ENCODE measurements around the gene CDH4. TPM values are rescaled to one million over a fixed set of nuclear protein-coding genes. Genes with fewer than 3 reads are reported as not detected.

CDH4 gene
- total RNA-seq, 2 experiments from 2014 or later: 0.10 to 0.21 TPM

GRCh38 chr20:61352346-61353260, 100.5 kb downstream of the CDH4 start:
- H3K27me3 Mint-ChIP-seq: peaks cover 6% of the 10 kb centered on the region
- intact Hi-C loops (cut with micrococcal nuclease): no loop called here
- H3K27ac Mint-ChIP-seq: no peak overlapping the region
- ChIA-PET CTCF (no interaction called here), POLR2A (no interaction called here)
- no peak for DNase-seq
- no peak overlapping the region for H3K4me3 Mint-ChIP-seq
- H3K9me3 Mint-ChIP-seq: no peaks in the 10 kb centered on the region
- no peaks in the 10 kb centered on the region for H3K36me3 Mint-ChIP-seq
- no peaks in the 10 kb centered on the region for H3K4me1 Mint-ChIP-seq (ENCODE audit: low read depth)

GRCh38 chr20:61353261-61354000, 101.4 kb downstream of the CDH4 start:
- Mint-ChIP-seq H3K27ac (no peak overlapping the region), H3K9me3 (no peaks in the 10 kb centered on the region), H3K4me1 (ENCODE audit: low read depth) (no peaks in the 10 kb centered on the region), H3K4me3 (no peak overlapping the region), H3K27me3 (peaks cover 9% of the 10 kb centered on the region), H3K36me3 (no peaks in the 10 kb centered on the region)
- intact Hi-C loops (cut with micrococcal nuclease): no loop called here
- ChIA-PET CTCF (no interaction called here), POLR2A (no interaction called here)
- no peak for DNase-seq

DNA sequence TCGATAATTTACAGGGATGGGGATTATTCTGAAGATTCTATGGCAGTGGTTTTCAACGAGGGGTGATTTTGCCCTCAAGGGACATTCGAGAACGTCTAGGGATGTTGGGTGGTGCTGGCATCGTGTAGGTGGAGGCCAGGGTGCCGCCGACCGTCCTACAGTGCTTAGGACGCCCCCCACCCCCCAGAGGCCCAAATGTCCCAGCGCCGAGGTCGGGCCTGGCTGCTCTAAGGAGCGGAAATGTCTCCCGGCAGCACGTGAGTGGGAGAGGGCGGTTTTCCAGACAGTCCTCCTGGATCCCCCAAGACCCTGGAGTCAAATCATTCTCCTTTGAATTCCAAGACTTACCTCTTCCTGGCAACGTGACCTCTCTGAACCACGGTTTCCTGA, 101.9 kb downstream of the CDH4 start:
- Mint-ChIP-seq H3K36me3 (no peaks in the 10 kb centered on the region), H3K9me3 (no peaks in the 10 kb centered on the region), H3K27me3 (peaks cover 9% of the 10 kb centered on the region), H3K27ac (no peak overlapping the region), H3K4me3 (no peak overlapping the region), H3K4me1 (ENCODE audit: low read depth) (no peaks in the 10 kb centered on the region)
- POLR2A ChIA-PET: no interaction called here
- DNase-seq: no peak
- CTCF ChIA-PET: no interaction called here
- intact Hi-C loops (cut with micrococcal nuclease): no loop called here

GRCh38 chr20:61354501-61354900, 102.4 kb downstream of the CDH4 start:
- Mint-ChIP-seq H3K9me3 (no peaks in the 10 kb centered on the region), H3K27me3 (peaks cover 9% of the 10 kb centered on the region), H3K27ac (no peak overlapping the region), H3K4me1 (ENCODE audit: low read depth) (no peaks in the 10 kb centered on the region), H3K4me3 (no peak overlapping the region), H3K36me3 (no peaks in the 10 kb centered on the region)
- no peak for DNase-seq
- intact Hi-C loops (cut with micrococcal nuclease): no loop called here
- ChIA-PET POLR2A (no interaction called here), CTCF (no interaction called here)

- no peak overlapping the region for H3K4me3 Mint-ChIP-seq
- no peaks in the 10 kb centered on the region for H3K36me3 Mint-ChIP-seq
- ChIA-PET POLR2A (no interaction called here), CTCF (no interaction called here)
- no peaks in the 10 kb centered on the region for H3K9me3 Mint-ChIP-seq
- no peak for DNase-seq
- peaks cover 9% of the 10 kb centered on the region for H3K27me3 Mint-ChIP-seq
- H3K4me1 Mint-ChIP-seq (ENCODE audit: low read depth): no peaks in the 10 kb centered on the region
- intact Hi-C loops (cut with micrococcal nuclease): no loop called here
- H3K27ac Mint-ChIP-seq: no peak overlapping the region
Measured at GRCh38 chr20:61354901-61355495, 102.9 kb downstream of the CDH4 start.

GRCh38 chr20:61355585-61355984, 103.5 kb downstream of the CDH4 start:
- no peak for DNase-seq
- Mint-ChIP-seq H3K27ac (no peak overlapping the region), H3K27me3 (peaks cover 10% of the 10 kb centered on the region), H3K4me3 (no peak overlapping the region), H3K9me3 (no peaks in the 10 kb centered on the region), H3K36me3 (no peaks in the 10 kb centered on the region), H3K4me1 (ENCODE audit: low read depth) (no peaks in the 10 kb centered on the region)
- ChIA-PET POLR2A (no interaction called here), CTCF (no interaction called here)
- intact Hi-C loops (cut with micrococcal nuclease): no loop called here

DNA sequence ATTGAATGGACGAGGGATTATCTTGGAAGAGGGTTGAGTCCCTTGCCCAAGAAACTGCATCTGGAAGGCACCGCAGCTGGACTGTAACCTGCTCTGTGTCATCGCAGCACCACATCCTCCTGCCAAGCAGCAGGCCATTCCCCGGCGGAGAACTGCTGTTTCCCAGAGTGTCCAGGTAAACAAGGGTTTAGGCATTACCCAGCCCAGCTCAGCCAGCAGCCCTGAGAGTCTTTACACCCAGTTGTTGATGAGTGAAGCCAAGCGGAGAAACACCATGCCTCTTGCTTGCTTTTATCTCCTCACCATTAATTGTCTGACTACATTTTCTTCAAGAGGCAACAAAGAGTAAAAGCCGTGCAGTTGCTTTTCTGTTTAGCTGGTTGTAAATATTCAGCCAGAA, 104.1 kb downstream of the CDH4 start:
- Mint-ChIP-seq H3K4me1 (ENCODE audit: low read depth) (no peaks in the 10 kb centered on the region), H3K27me3 (peaks cover 10% of the 10 kb centered on the region), H3K9me3 (no peaks in the 10 kb centered on the region), H3K27ac (no peak overlapping the region), H3K36me3 (no peaks in the 10 kb centered on the region), H3K4me3 (no peak overlapping the region)
- no peak for DNase-seq
- ChIA-PET CTCF (no interaction called here), POLR2A (no interaction called here)
- intact Hi-C loops (cut with micrococcal nuclease): no loop called here

- Mint-ChIP-seq H3K36me3 (no peaks in the 10 kb centered on the region), H3K4me3 (no peak overlapping the region), H3K4me1 (ENCODE audit: low read depth) (no peaks in the 10 kb centered on the region), H3K27ac (no peak overlapping the region), H3K27me3 (peaks cover 10% of the 10 kb centered on the region), H3K9me3 (no peaks in the 10 kb centered on the region)
- intact Hi-C loops (cut with micrococcal nuclease): no loop called here
- DNase-seq: no peak
- ChIA-PET POLR2A (no interaction called here), CTCF (no interaction called here)
Measured at GRCh38 chr20:61357119-61357518, 105.1 kb downstream of the CDH4 start.

DNA sequence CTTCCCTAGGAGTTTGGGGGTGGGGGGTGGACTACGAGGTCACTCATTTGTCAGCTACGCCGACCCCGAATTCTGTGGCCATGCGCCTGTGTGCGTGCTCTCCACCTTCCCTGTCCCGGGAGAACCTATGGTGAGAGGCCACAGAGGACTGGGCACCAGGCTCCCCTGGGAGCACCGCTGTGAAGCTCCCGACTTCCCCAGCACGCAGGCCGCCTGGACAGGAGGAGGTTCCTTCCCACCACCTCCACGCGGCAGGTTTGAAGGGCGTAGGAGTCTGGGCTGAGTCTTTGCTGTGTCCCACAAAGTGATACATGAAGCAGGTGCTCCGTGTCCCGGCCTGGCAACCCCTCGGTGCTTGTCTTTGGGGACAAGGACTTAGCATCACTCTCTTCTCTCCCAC, 107.2 kb downstream of the CDH4 start:
- no peak for DNase-seq
- ChIA-PET POLR2A (no interaction called here), CTCF (no interaction called here)
- no peaks in the 10 kb centered on the region for H3K9me3 Mint-ChIP-seq
- H3K4me1 Mint-ChIP-seq (ENCODE audit: low read depth): no peaks in the 10 kb centered on the region
- no peaks in the 10 kb centered on the region for H3K36me3 Mint-ChIP-seq
- intact Hi-C loops (cut with micrococcal nuclease): no loop called here
- peaks cover 7% of the 10 kb centered on the region for H3K27me3 Mint-ChIP-seq
- no peak overlapping the region for H3K27ac Mint-ChIP-seq
- no peak overlapping the region for H3K4me3 Mint-ChIP-seq

DNA sequence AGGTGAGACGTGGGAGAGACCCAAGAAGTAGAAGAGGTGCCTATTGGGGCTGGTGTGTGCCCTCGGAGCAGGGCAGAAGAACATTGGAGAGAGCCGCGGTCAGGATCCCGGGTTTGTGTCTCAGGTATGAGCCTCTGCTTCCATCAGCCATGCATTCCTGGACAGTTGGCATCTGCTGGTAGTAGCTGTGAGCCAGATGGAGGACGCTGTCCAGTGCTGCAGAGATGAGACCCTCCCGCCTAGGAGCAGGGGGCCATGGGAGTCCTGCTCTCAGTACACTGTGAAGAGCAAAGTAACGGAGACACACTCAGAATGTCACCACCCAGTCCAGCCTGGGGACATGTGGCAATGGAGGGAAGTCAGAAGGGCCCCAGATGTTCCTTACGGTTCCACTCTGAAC, 108.2 kb downstream of the CDH4 start:
- Mint-ChIP-seq H3K27ac (no peak overlapping the region), H3K9me3 (no peaks in the 10 kb centered on the region), H3K36me3 (no peaks in the 10 kb centered on the region), H3K4me1 (ENCODE audit: low read depth) (no peaks in the 10 kb centered on the region), H3K27me3 (peaks cover 7% of the 10 kb centered on the region), H3K4me3 (no peak overlapping the region)
- DNase-seq: no peak
- CTCF ChIA-PET: no interaction called here
- intact Hi-C loops (cut with micrococcal nuclease): no loop called here
- POLR2A ChIA-PET: no interaction called here

DNA sequence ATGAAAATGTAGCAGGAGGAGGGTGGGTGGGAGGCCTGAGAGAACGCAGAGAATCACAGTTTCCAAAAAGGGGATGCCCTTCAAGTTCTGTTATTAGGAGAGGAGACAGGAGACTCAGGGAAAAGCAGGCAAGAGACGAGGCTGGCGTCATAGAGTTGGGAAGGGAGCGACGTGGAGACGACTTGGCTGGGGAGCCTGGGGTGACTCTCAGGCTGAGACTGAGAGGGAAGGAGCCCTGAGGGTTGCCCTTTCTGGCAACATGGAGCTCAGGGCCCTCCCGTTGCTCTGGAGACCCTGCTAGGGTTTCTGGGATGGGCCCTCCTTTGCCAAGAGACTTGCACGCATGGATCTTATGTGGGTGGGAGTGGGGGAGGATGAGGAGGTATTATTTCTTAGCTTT, 108.9 kb downstream of the CDH4 start:
- no peak for DNase-seq
- Mint-ChIP-seq H3K27ac (no peak overlapping the region), H3K36me3 (no peaks in the 10 kb centered on the region), H3K4me1 (ENCODE audit: low read depth) (no peaks in the 10 kb centered on the region), H3K9me3 (no peaks in the 10 kb centered on the region), H3K4me3 (no peak overlapping the region), H3K27me3 (peaks cover 4% of the 10 kb centered on the region)
- intact Hi-C loops (cut with micrococcal nuclease): no loop called here
- ChIA-PET POLR2A (no interaction called here), CTCF (no interaction called here)

DNA sequence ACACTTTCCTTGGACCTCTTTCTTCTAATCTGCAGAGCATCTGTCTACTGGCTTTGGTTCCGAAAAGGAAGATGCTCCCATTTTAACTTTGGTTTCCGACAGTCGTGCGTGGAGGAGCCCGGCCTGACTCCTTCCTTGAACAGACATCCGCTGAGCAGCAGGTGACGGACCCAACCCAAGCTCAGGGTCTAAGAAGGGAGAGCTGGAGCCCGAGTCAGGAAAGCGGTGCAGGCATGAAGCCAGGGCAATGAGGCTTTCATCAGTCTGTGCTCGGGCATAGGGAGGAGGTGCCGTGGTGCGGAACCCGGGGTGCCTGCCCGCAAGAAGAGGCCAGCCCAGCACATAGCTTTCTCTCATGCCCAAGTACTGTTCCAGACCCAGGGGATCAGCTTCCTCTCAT, 109.4 kb downstream of the CDH4 start:
- H3K9me3 Mint-ChIP-seq: no peaks in the 10 kb centered on the region
- H3K27ac Mint-ChIP-seq: no peak overlapping the region
- DNase-seq: no peak
- no peak overlapping the region for H3K4me3 Mint-ChIP-seq
- H3K4me1 Mint-ChIP-seq (ENCODE audit: low read depth): no peaks in the 10 kb centered on the region
- H3K36me3 Mint-ChIP-seq: no peaks in the 10 kb centered on the region
- peaks cover 4% of the 10 kb centered on the region for H3K27me3 Mint-ChIP-seq
- intact Hi-C loops (cut with micrococcal nuclease): no loop called here
- ChIA-PET POLR2A (no interaction called here), CTCF (no interaction called here)

DNA sequence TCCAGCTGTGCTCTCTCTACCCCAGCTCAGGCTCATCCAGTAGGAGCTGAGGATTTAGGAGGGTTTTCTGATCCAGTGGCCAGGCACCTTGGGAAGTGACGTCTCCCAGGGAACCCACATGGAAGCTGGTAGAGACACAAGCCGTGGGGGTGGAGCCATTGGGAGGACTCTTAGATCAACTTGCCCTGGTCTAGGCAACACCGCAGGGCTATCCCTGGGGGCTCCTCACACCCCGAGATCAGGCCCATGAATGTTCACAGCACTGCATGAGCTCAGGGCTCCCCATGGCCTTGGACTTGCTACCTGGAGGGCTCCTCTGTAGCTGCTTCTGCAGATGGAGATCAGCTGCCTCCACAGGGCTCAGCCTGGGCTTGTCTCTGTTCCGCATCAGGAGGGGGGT, 112.1 kb downstream of the CDH4 start:
- intact Hi-C loops (cut with micrococcal nuclease): no loop called here
- no peak overlapping the region for H3K27ac Mint-ChIP-seq
- H3K36me3 Mint-ChIP-seq: no peaks in the 10 kb centered on the region
- POLR2A ChIA-PET: no interaction called here
- peaks cover 1% of the 10 kb centered on the region for H3K27me3 Mint-ChIP-seq
- H3K4me1 Mint-ChIP-seq (ENCODE audit: low read depth): no peaks in the 10 kb centered on the region
- H3K9me3 Mint-ChIP-seq: no peaks in the 10 kb centered on the region
- DNase-seq: no peak
- H3K4me3 Mint-ChIP-seq: no peak overlapping the region
- CTCF ChIA-PET: no interaction called here
